Nephron progenitor cell (in vitro differentiated cells): ENCODE results near the gene BCAP31.

Source experiments
- DNase-seq: peaks from one replicate; pipeline ENCODE4 v3.0.0; 2021
- H3K27ac Mint-ChIP-seq: 2 replicates; pipeline ENCODE4 v1.8.0; 2021; ENCODE audit warnings: mild to moderate bottlenecking, moderate library complexity, mixed read lengths
- H3K27me3 Mint-ChIP-seq: 2 replicates; pipeline ENCODE4 v1.8.0; 2021; ENCODE audit warnings: mild to moderate bottlenecking, low read depth, mixed read lengths; ENCODE audit not compliant: poor library complexity
- H3K36me3 Mint-ChIP-seq: 2 replicates; pipeline ENCODE4 v1.8.0; 2021; ENCODE audit warnings: low read depth, mixed read lengths
- H3K4me1 Mint-ChIP-seq: 2 replicates; pipeline ENCODE4 v1.8.0; 2021; ENCODE audit warnings: mixed read lengths
- H3K4me3 Mint-ChIP-seq: 2 replicates; pipeline ENCODE4 v1.8.0; 2021; ENCODE audit warnings: mild to moderate bottlenecking, moderate library complexity, mixed read lengths
- H3K9me3 Mint-ChIP-seq: 2 replicates; pipeline ENCODE4 v1.8.0; 2021; ENCODE audit warnings: mild to moderate bottlenecking, moderate library complexity, mixed read lengths
- CTCF ChIP-seq: fragments of 200-600 bp; sonication (generic); IDR thresholded peaks from 2 replicates; pipeline ENCODE4 v1.5.0; 2021; ENCODE audit warnings: antibody characterized with exemption

The BCAP31 gene

DNA sequence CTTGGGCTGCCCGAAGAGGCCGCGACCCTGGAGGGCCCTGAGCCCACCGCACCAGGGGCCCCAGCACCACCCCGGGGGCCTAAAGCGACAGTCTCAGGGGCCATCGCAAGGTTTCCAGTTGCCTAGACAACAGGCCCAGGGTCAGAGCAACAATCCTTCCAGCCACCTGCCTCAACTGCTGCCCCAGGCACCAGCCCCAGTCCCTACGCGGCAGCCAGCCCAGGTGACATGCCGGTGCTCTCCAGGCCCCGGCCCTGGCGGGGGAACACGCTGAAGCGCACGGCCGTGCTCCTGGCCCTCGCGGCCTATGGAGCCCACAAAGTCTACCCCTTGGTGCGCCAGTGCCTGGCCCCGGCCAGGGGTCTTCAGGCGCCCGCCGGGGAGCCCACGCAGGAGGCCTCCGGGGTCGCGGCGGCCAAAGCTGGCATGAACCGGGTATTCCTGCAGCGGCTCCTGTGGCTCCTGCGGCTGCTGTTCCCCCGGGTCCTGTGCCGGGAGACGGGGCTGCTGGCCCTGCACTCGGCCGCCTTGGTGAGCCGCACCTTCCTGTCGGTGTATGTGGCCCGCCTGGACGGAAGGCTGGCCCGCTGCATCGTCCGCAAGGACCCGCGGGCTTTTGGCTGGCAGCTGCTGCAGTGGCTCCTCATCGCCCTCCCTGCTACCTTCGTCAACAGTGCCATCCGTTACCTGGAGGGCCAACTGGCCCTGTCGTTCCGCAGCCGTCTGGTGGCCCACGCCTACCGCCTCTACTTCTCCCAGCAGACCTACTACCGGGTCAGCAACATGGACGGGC, 1.0 kb upstream of the BCAP31 start:
- DNase-seq, result no peak
- H3K9me3 Mint-ChIP-seq, result peaks cover 47% of the 10 kb centered on the region
- peaks cover 2% of the 10 kb centered on the region for H3K27me3 Mint-ChIP-seq
- peaks cover 15% of the 10 kb centered on the region for H3K36me3 Mint-ChIP-seq
- no peak overlapping the region for H3K27ac Mint-ChIP-seq
- no peak overlapping the region for H3K4me3 Mint-ChIP-seq
- peaks cover 30% of the 10 kb centered on the region for H3K4me1 Mint-ChIP-seq
- no peak for TF ChIP-seq CTCF

GRCh38 chrX:153723351-153724251, 586 bp downstream of the BCAP31 start:
- peak overlapping the region; percentile 86 for H3K4me3 Mint-ChIP-seq
- H3K4me1 Mint-ChIP-seq, result peaks cover 30% of the 10 kb centered on the region
- peak overlapping the region; percentile 71 for H3K27ac Mint-ChIP-seq
- DNase-seq, result peak; percentile 60
- peaks cover 49% of the 10 kb centered on the region for H3K9me3 Mint-ChIP-seq
- no peak for TF ChIP-seq CTCF
- peaks cover 27% of the 10 kb centered on the region for H3K36me3 Mint-ChIP-seq
- H3K27me3 Mint-ChIP-seq, result no peaks in the 10 kb centered on the region

DNA sequence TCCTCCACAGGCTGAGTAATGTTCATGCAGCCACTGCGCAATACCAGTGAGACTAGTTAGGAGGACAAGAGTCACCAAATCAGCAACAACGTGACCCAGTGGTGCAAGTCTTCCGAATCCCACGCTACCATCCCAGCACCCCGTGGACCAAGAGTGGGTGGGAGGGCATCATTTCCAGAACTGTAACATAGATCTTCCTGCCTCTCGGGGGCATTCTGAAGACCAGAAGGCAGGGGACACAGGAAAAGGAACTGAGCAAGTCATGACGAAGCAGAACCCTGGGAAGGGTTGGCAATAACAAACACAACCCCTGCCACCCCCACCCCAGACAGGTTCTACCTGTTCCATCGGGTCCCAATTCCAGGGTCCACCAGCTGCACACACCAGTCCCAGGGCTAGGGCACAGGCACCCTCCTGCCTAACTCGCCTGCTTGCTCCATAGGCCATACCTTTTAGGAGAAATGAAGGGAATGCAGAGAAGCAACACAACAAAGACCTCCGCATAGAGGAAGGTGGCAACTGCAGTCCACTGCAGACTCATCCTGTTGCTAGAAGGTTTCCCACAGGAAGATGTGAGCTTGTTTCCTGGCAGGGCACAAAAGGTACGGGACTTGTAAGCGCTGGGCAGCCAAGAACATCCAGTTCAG, 1.4 kb downstream of the BCAP31 start:
- peak overlapping the region; percentile 86 for H3K4me3 Mint-ChIP-seq
- no peak for TF ChIP-seq CTCF
- peaks cover 27% of the 10 kb centered on the region for H3K36me3 Mint-ChIP-seq
- no peaks in the 10 kb centered on the region for H3K27me3 Mint-ChIP-seq
- peaks cover 27% of the 10 kb centered on the region for H3K4me1 Mint-ChIP-seq
- DNase-seq, result no peak
- peaks cover 48% of the 10 kb centered on the region for H3K9me3 Mint-ChIP-seq
- H3K27ac Mint-ChIP-seq, result no peak overlapping the region

DNA sequence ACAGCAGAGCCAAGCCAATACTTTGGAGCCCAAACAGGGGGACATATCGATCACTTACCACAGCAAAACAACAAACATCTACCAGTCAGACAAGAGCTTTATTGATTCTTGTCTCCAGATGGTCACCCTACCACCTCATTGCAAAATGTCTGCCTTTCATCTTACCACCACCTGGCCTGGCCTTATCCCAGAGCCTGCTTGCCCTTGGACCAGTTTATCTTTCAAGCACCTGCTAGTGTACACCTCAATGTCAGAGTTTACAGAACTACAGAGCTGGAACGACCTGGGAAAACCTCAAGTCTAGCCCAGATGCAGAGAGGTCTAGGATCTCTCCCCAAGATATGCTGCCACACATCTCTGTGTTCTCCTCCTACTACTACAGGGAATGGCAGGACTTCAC, 4.5 kb downstream of the BCAP31 start:
- Mint-ChIP-seq H3K4me3 (no peak overlapping the region), H3K27me3 (no peaks in the 10 kb centered on the region), H3K9me3 (peaks cover 57% of the 10 kb centered on the region), H3K27ac (no peak overlapping the region), H3K36me3 (peaks cover 42% of the 10 kb centered on the region), H3K4me1 (peaks cover 12% of the 10 kb centered on the region)
- no peak for TF ChIP-seq CTCF
- DNase-seq, result no peak

GRCh38 chrX:153719238-153719637, 4.9 kb downstream of the BCAP31 start:
- H3K27me3 Mint-ChIP-seq, result no peaks in the 10 kb centered on the region
- peaks cover 60% of the 10 kb centered on the region for H3K9me3 Mint-ChIP-seq
- peaks cover 12% of the 10 kb centered on the region for H3K4me1 Mint-ChIP-seq
- H3K27ac Mint-ChIP-seq, result no peak overlapping the region
- TF ChIP-seq CTCF, result no peak
- peaks cover 44% of the 10 kb centered on the region for H3K36me3 Mint-ChIP-seq
- H3K4me3 Mint-ChIP-seq, result no peak overlapping the region
- DNase-seq, result no peak
